ENCODE results near the gene USF2.

- TF ChIP-seq GATA3 (IDR thresholded peaks at IDR 0.05; ENCODE audit: low read depth, low read length) (no peak), GATA2 (IDR thresholded peaks at IDR 0.05; ENCODE audit: low read depth, low read length) (no peak)
These were observed 41.6 kb downstream of the USF2 start for GRCh38 chr19:35310331-35310730.
